ENCODE data around the gene ADAM22.
A peak's percentile ranks its signal among the peaks of the same experiment; 100 is the strongest.

Gene ADAM22

GRCh38 chr7:88002617-88003016 lies 68.6 kb downstream of the ADAM22 start:
- H3K9me3 ChIP-seq (ENCODE audit: control insufficient read depth in 5 of 5, low read length in 5 of 5): no peaks in the 10 kb centered on the region
- no peak overlapping the region for H3K4me3 ChIP-seq (ENCODE audit: low read depth in 1 of 5, low read length in 5 of 5)
- no peaks in the 10 kb centered on the region for H3K27me3 ChIP-seq (ENCODE audit: control insufficient read depth in 5 of 5, insufficient read depth in 4 of 5, low read length in 5 of 5)
- no peaks in the 10 kb centered on the region for H3K36me3 ChIP-seq (ENCODE audit: control insufficient read depth in 5 of 5, insufficient read depth in 5 of 5, low read length in 5 of 5)
- peaks cover 0 to 37% (median 23%) of the 10 kb centered on the region in 5 donors for H3K4me1 ChIP-seq (ENCODE audit: control insufficient read depth in 5 of 5, insufficient read depth in 5 of 5, low read length in 5 of 5)
- H3K9ac ChIP-seq (ENCODE audit: low read length in 5 of 5): no peak overlapping the region
- H3K27ac ChIP-seq (ENCODE audit: low read depth, low read length): peak overlapping the region; percentile 87

GRCh38 chr7:88003581-88003980 lies 69.5 kb downstream of the ADAM22 start:
- Histone ChIP-seq H3K4me1 (ENCODE audit: control insufficient read depth in 5 of 5, insufficient read depth in 5 of 5, low read length in 5 of 5) (peaks cover 0 to 37% (median 23%) of the 10 kb centered on the region in 5 donors), H3K4me3 (ENCODE audit: low read depth in 1 of 5, low read length in 5 of 5) (no peak overlapping the region), H3K27me3 (ENCODE audit: control insufficient read depth in 5 of 5, insufficient read depth in 4 of 5, low read length in 5 of 5) (no peaks in the 10 kb centered on the region), H3K9ac (ENCODE audit: low read length in 5 of 5) (peak overlapping the region in 1 of 5 donors; percentile 56), H3K9me3 (ENCODE audit: control insufficient read depth in 5 of 5, low read length in 5 of 5) (no peaks in the 10 kb centered on the region), H3K27ac (ENCODE audit: low read depth, low read length) (peak overlapping the region; percentile 87), H3K36me3 (ENCODE audit: control insufficient read depth in 5 of 5, insufficient read depth in 5 of 5, low read length in 5 of 5) (no peaks in the 10 kb centered on the region)

DNA sequence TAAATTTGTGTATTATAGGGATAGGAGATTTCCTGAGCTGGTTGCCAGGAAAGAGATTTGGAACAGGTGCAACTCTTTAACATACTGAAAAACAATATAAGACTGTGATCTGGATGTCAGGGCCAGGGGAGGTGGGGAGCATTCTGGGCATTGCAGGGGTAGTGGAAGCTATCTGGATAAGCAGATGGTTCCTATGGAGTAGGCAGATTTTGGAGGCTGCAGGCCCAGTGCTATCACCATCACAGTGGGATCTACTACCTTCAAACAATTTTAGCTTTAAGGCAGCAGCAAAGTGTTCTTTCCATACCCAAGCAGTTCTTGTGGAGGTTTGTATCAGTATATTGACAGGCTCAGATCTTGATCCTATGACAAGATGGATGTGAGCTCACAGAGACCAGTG lies 71.1 kb downstream of the ADAM22 start:
- H3K4me3 ChIP-seq (ENCODE audit: low read depth in 1 of 5, low read length in 5 of 5): no peak overlapping the region
- H3K36me3 ChIP-seq (ENCODE audit: control insufficient read depth in 5 of 5, insufficient read depth in 5 of 5, low read length in 5 of 5): no peaks in the 10 kb centered on the region
- H3K9me3 ChIP-seq (ENCODE audit: control insufficient read depth in 5 of 5, low read length in 5 of 5): no peaks in the 10 kb centered on the region
- no peaks in the 10 kb centered on the region for H3K27me3 ChIP-seq (ENCODE audit: control insufficient read depth in 5 of 5, insufficient read depth in 4 of 5, low read length in 5 of 5)
- H3K4me1 ChIP-seq (ENCODE audit: control insufficient read depth in 5 of 5, insufficient read depth in 5 of 5, low read length in 5 of 5): peaks cover 0 to 37% (median 23%) of the 10 kb centered on the region in 5 donors
- no peak overlapping the region for H3K27ac ChIP-seq (ENCODE audit: low read depth, low read length)
- H3K9ac ChIP-seq (ENCODE audit: low read length in 5 of 5): no peak overlapping the region

DNA sequence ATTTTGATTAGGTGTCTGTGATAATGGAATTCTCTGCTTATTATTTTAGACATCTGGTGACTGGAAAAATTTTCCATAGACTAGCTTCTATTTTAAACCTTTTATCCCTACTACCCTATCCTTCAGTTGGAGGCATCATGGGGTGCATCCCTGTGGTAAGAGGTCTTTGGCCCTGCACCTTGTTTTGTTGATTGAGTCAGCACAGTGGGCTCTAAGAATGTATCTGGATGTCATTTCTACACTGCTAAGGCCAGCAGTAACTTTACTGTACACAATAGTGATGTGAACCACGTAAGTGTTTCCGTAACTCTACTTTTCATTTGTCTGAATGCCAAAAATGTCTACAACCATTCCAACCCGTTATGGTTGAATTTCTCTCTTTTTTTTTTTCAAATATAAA lies 75.6 kb downstream of the ADAM22 start:
- no peak overlapping the region for H3K9ac ChIP-seq (ENCODE audit: low read length in 5 of 5)
- H3K4me3 ChIP-seq (ENCODE audit: low read depth in 1 of 5, low read length in 5 of 5): no peak overlapping the region
- no peaks in the 10 kb centered on the region for H3K27me3 ChIP-seq (ENCODE audit: control insufficient read depth in 5 of 5, insufficient read depth in 4 of 5, low read length in 5 of 5)
- no peaks in the 10 kb centered on the region for H3K36me3 ChIP-seq (ENCODE audit: control insufficient read depth in 5 of 5, insufficient read depth in 5 of 5, low read length in 5 of 5)
- no peaks in the 10 kb centered on the region for H3K4me1 ChIP-seq (ENCODE audit: control insufficient read depth in 5 of 5, insufficient read depth in 5 of 5, low read length in 5 of 5)
- H3K9me3 ChIP-seq (ENCODE audit: control insufficient read depth in 5 of 5, low read length in 5 of 5): no peaks in the 10 kb centered on the region
- no peak overlapping the region for H3K27ac ChIP-seq (ENCODE audit: low read depth, low read length)

DNA sequence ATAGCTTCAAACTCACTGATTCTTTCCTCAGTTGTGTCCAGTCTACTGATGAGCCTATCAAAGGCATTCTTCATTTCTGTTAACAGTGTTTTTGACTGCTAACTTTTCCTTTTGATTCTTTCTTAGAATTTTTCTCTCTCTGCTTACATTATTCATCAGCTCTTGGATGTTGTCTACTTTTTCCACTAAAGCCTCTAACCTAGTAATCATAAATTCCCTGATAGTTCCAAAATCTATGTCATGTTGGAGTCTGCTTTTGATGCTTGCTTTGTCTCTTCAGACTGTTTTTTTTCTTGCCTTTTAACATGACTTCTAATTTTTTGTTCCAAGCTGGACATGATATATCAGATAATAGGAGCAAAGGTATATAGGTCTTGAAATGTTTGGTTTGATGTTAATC lies 78.0 kb downstream of the ADAM22 start:
- Histone ChIP-seq H3K9me3 (ENCODE audit: control insufficient read depth in 5 of 5, low read length in 5 of 5) (no peaks in the 10 kb centered on the region), H3K27me3 (ENCODE audit: control insufficient read depth in 5 of 5, insufficient read depth in 4 of 5, low read length in 5 of 5) (no peaks in the 10 kb centered on the region), H3K4me3 (ENCODE audit: low read depth in 1 of 5, low read length in 5 of 5) (no peak overlapping the region), H3K36me3 (ENCODE audit: control insufficient read depth in 5 of 5, insufficient read depth in 5 of 5, low read length in 5 of 5) (no peaks in the 10 kb centered on the region), H3K9ac (ENCODE audit: low read length in 5 of 5) (no peak overlapping the region), H3K27ac (ENCODE audit: low read depth, low read length) (no peak overlapping the region), H3K4me1 (ENCODE audit: control insufficient read depth in 5 of 5, insufficient read depth in 5 of 5, low read length in 5 of 5) (no peaks in the 10 kb centered on the region)

DNA sequence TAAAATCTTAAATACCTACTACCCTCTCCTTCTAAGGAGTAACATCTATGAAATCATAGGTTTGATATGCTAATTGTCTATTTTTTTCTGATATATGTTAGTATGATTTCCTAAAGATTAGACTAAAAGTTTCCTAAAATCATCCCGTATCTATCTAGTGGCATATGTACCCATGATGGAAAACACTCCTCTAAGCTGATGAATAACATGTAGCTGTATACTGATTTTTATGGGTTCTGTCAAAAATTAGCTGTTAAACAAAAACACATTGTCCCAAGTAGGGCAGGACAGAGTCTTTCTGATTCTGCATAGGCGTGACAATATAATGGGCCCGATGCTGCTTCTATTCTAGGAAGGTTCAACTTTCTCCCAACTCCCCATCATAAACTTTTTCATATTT lies 79.9 kb downstream of the ADAM22 start:
- no peak overlapping the region for H3K4me3 ChIP-seq (ENCODE audit: low read depth in 1 of 5, low read length in 5 of 5)
- H3K36me3 ChIP-seq (ENCODE audit: control insufficient read depth in 5 of 5, insufficient read depth in 5 of 5, low read length in 5 of 5): no peaks in the 10 kb centered on the region
- H3K27me3 ChIP-seq (ENCODE audit: control insufficient read depth in 5 of 5, insufficient read depth in 4 of 5, low read length in 5 of 5): no peaks in the 10 kb centered on the region
- no peaks in the 10 kb centered on the region for H3K9me3 ChIP-seq (ENCODE audit: control insufficient read depth in 5 of 5, low read length in 5 of 5)
- no peak overlapping the region for H3K9ac ChIP-seq (ENCODE audit: low read length in 5 of 5)
- no peak overlapping the region for H3K27ac ChIP-seq (ENCODE audit: low read depth, low read length)
- no peaks in the 10 kb centered on the region for H3K4me1 ChIP-seq (ENCODE audit: control insufficient read depth in 5 of 5, insufficient read depth in 5 of 5, low read length in 5 of 5)

- H3K27me3 ChIP-seq (ENCODE audit: control insufficient read depth in 5 of 5, insufficient read depth in 4 of 5, low read length in 5 of 5): no peaks in the 10 kb centered on the region
- no peak overlapping the region for H3K4me3 ChIP-seq (ENCODE audit: low read depth in 1 of 5, low read length in 5 of 5)
- H3K27ac ChIP-seq (ENCODE audit: low read depth, low read length): no peak overlapping the region
- H3K36me3 ChIP-seq (ENCODE audit: control insufficient read depth in 5 of 5, insufficient read depth in 5 of 5, low read length in 5 of 5): no peaks in the 10 kb centered on the region
- H3K9ac ChIP-seq (ENCODE audit: low read length in 5 of 5): no peak overlapping the region
- H3K4me1 ChIP-seq (ENCODE audit: control insufficient read depth in 5 of 5, insufficient read depth in 5 of 5, low read length in 5 of 5): no peaks in the 10 kb centered on the region
- no peaks in the 10 kb centered on the region for H3K9me3 ChIP-seq (ENCODE audit: control insufficient read depth in 5 of 5, low read length in 5 of 5)
Measured at GRCh38 chr7:88014581-88014980, 80.5 kb downstream of the ADAM22 start.

- no peak overlapping the region for H3K27ac ChIP-seq (ENCODE audit: low read depth, low read length)
- H3K9ac ChIP-seq (ENCODE audit: low read length in 5 of 5): no peak overlapping the region
- no peaks in the 10 kb centered on the region for H3K36me3 ChIP-seq (ENCODE audit: control insufficient read depth in 5 of 5, insufficient read depth in 5 of 5, low read length in 5 of 5)
- H3K4me3 ChIP-seq (ENCODE audit: low read depth in 1 of 5, low read length in 5 of 5): no peak overlapping the region
- H3K4me1 ChIP-seq (ENCODE audit: control insufficient read depth in 5 of 5, insufficient read depth in 5 of 5, low read length in 5 of 5): no peaks in the 10 kb centered on the region
- no peaks in the 10 kb centered on the region for H3K9me3 ChIP-seq (ENCODE audit: control insufficient read depth in 5 of 5, low read length in 5 of 5)
- H3K27me3 ChIP-seq (ENCODE audit: control insufficient read depth in 5 of 5, insufficient read depth in 4 of 5, low read length in 5 of 5): no peaks in the 10 kb centered on the region
Measured at GRCh38 chr7:88015309-88015708, 81.3 kb downstream of the ADAM22 start.

DNA sequence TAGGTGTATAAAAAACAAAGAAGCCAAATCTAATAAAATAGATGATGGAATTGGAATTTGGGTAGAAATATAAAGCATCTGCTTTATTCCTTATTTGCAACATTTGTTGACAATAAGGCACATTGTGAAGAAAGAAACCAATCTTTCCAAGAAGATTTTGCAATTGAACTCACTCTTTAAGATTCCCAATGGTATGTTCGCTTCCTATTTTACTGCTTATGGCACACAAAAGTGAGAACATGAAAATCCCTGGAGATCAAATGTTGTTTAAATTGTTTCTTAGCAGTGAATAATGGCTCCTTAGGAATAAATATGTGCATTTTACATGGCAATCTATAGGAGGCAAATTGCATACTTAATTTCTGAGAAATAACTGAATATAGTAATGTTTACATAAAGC lies 84.5 kb downstream of the ADAM22 start:
- Histone ChIP-seq H3K4me3 (ENCODE audit: low read depth in 1 of 5, low read length in 5 of 5) (no peak overlapping the region), H3K27me3 (ENCODE audit: control insufficient read depth in 5 of 5, insufficient read depth in 4 of 5, low read length in 5 of 5) (no peaks in the 10 kb centered on the region), H3K9ac (ENCODE audit: low read length in 5 of 5) (no peak overlapping the region), H3K4me1 (ENCODE audit: control insufficient read depth in 5 of 5, insufficient read depth in 5 of 5, low read length in 5 of 5) (peaks cover 0 to 5% (median 0%) of the 10 kb centered on the region in 5 donors), H3K9me3 (ENCODE audit: control insufficient read depth in 5 of 5, low read length in 5 of 5) (no peaks in the 10 kb centered on the region), H3K27ac (ENCODE audit: low read depth, low read length) (no peak overlapping the region), H3K36me3 (ENCODE audit: control insufficient read depth in 5 of 5, insufficient read depth in 5 of 5, low read length in 5 of 5) (no peaks in the 10 kb centered on the region)

DNA sequence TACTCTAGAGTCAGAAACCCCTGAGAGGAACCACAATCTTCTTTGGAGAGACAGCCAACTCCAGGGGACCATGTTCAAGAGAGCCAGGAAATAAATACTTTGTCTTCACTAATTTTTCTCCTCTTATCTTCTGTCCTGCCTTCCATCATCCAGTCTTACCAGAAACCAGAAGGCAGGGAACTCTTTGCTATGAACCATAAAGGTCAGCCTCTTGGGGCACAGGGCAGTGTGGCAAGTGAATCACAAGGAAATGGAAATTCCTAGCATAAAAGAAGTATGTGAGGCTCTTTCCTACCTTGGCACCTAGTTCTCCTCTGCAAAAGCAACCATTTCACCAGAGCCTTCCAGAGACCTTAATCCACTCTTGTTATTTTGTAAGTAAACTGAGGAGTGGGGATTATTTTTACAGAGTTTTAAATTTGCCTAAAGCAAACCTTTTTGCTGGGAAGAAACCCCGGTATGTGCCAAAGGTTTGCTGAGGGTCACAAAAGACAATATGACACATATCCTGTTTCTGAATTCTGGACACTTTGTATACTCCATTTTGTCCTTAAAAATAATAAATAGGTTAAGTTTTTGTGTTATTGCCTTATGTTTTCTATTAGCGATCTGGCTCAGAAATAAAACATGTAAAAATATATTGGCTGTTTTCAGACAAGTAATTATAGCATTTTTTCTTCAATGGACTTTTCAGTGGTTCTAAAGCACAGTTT lies 87.1 kb downstream of the ADAM22 start:
- no peaks in the 10 kb centered on the region for H3K27me3 ChIP-seq (ENCODE audit: control insufficient read depth in 5 of 5, insufficient read depth in 4 of 5, low read length in 5 of 5)
- H3K4me1 ChIP-seq (ENCODE audit: control insufficient read depth in 5 of 5, insufficient read depth in 5 of 5, low read length in 5 of 5): peaks cover 0 to 5% (median 0%) of the 10 kb centered on the region in 5 donors
- H3K4me3 ChIP-seq (ENCODE audit: low read depth in 1 of 5, low read length in 5 of 5): no peak overlapping the region
- H3K9ac ChIP-seq (ENCODE audit: low read length in 5 of 5): no peak overlapping the region
- H3K27ac ChIP-seq (ENCODE audit: low read depth, low read length): no peak overlapping the region
- H3K36me3 ChIP-seq (ENCODE audit: control insufficient read depth in 5 of 5, insufficient read depth in 5 of 5, low read length in 5 of 5): no peaks in the 10 kb centered on the region
- H3K9me3 ChIP-seq (ENCODE audit: control insufficient read depth in 5 of 5, low read length in 5 of 5): peaks cover 0 to 2% (median 2%) of the 10 kb centered on the region in 5 donors
